H9 (cell line): ENCODE measurements around the gene RGS6. TPM values are rescaled to one million over a fixed set of nuclear protein-coding genes. Genes with fewer than 3 reads are reported as not detected.

Experiments
- DNase-seq: peaks from one replicate; pipeline ENCODE4 v3.0.0-alpha.2; 2017
- H2AFZ ChIP-seq: one replicate; pipeline ENCODE4 v1.6.1; 2013; ENCODE audit warnings: mild to moderate bottlenecking, low read length, control low read depth, moderate library complexity
- H2AK5ac ChIP-seq: 2 replicates; pipeline ENCODE4 v1.6.1; 2013; ENCODE audit warnings: low read length, control low read depth, mixed read lengths; ENCODE audit not compliant: insufficient read length
- H2BK120ac ChIP-seq: one replicate; pipeline ENCODE4 v1.6.1; 2013; ENCODE audit warnings: low read depth, mild to moderate bottlenecking, low read length, control low read depth, inconsistent platforms; ENCODE audit not compliant: poor library complexity, severe bottlenecking
- H2BK12ac ChIP-seq: 2 replicates; pipeline ENCODE4 v1.6.1; 2013; ENCODE audit warnings: low read length, control low read depth, mixed read lengths, low read depth; ENCODE audit not compliant: insufficient read length
- H2BK15ac ChIP-seq: 2 replicates; pipeline ENCODE4 v1.6.1; 2013; ENCODE audit warnings: low read depth, low read length, control low read depth
- H2BK20ac ChIP-seq: one replicate; pipeline ENCODE4 v1.6.1; 2013; ENCODE audit warnings: low read depth, mild to moderate bottlenecking, low read length, control low read depth, inconsistent platforms; ENCODE audit not compliant: poor library complexity, severe bottlenecking
- H2BK5ac ChIP-seq: 2 replicates; pipeline ENCODE4 v1.6.1; 2013; ENCODE audit warnings: low read length, control low read depth, mixed read lengths; ENCODE audit not compliant: insufficient read length
- H3K14ac ChIP-seq: 2 replicates; pipeline ENCODE4 v1.6.1; 2013; ENCODE audit warnings: low read length, control low read depth; ENCODE audit not compliant: insufficient read depth
- H3K18ac ChIP-seq: 2 replicates; pipeline ENCODE4 v1.6.1; 2013; ENCODE audit warnings: low read depth, mild to moderate bottlenecking, mixed read lengths, low read length, control low read depth; ENCODE audit not compliant: insufficient read length
- H3K23ac ChIP-seq: 2 replicates; pipeline ENCODE4 v1.6.1; 2013; ENCODE audit warnings: low read length, control low read depth, mixed read lengths, low read depth; ENCODE audit not compliant: insufficient read length
- H3K23me2 ChIP-seq: 2 replicates; pipeline ENCODE4 v1.6.1; 2013; ENCODE audit warnings: low read depth, mild to moderate bottlenecking, mixed read lengths, low read length, control low read depth; ENCODE audit not compliant: insufficient read length, poor library complexity, severe bottlenecking
- H3K27ac ChIP-seq: 2 replicates; pipeline ENCODE4 v1.5.1; 2013; ENCODE audit warnings: low read length, control low read depth, mixed read lengths, low read depth; ENCODE audit not compliant: insufficient read length
- H3K27me3 ChIP-seq: 2 replicates; pipeline ENCODE4 v1.6.1; 2013; ENCODE audit warnings: low read length, control low read depth, inconsistent platforms; ENCODE audit not compliant: insufficient read depth
- H3K4ac ChIP-seq: 2 replicates; pipeline ENCODE4 v1.6.1; 2013; ENCODE audit warnings: low read depth, mild to moderate bottlenecking, control low read depth, inconsistent platforms, low read length, moderate library complexity
- H3K4me1 ChIP-seq: 2 replicates; pipeline ENCODE4 v1.6.1; 2013; ENCODE audit warnings: low read length, control low read depth, inconsistent platforms; ENCODE audit not compliant: insufficient read depth
- H3K4me2 ChIP-seq: 2 replicates; pipeline ENCODE4 v1.6.1; 2013; ENCODE audit warnings: low read length, control low read depth, mixed read lengths; ENCODE audit not compliant: insufficient read length, insufficient read depth
- H3K56ac ChIP-seq: 2 replicates; pipeline ENCODE4 v1.6.1; 2013; ENCODE audit warnings: low read depth, mild to moderate bottlenecking, mixed read lengths, low read length, control low read depth; ENCODE audit not compliant: insufficient read length
- H3K79me1 ChIP-seq: 2 replicates; pipeline ENCODE4 v1.6.1; 2013; ENCODE audit warnings: low read depth, mild to moderate bottlenecking, moderate library complexity, low read length, control low read depth, inconsistent platforms; ENCODE audit not compliant: insufficient read depth, poor library complexity, severe bottlenecking
- H3K79me2 ChIP-seq: 2 replicates; pipeline ENCODE4 v1.6.1; 2013; ENCODE audit warnings: low read length, control low read depth, inconsistent platforms; ENCODE audit not compliant: insufficient read depth
- H3K9ac ChIP-seq: 2 replicates; pipeline ENCODE4 v1.6.1; 2013; ENCODE audit warnings: low read length, control low read depth, mixed read lengths; ENCODE audit not compliant: insufficient read length; ENCODE audit errors: extremely low read depth
- H3K9me3 ChIP-seq: one replicate; pipeline ENCODE4 v1.6.1; 2013; ENCODE audit warnings: low read depth, low read length, inconsistent platforms; ENCODE audit not compliant: control insufficient read depth
- H3T11ph ChIP-seq: one replicate; pipeline ENCODE4 v1.6.1; 2013; ENCODE audit warnings: mild to moderate bottlenecking, low read length, control low read depth, inconsistent platforms
- H4K20me1 ChIP-seq: one replicate; pipeline ENCODE4 v1.6.1; 2013; ENCODE audit not compliant: control insufficient read depth, insufficient read length, insufficient read depth
- H4K5ac ChIP-seq: 2 replicates; pipeline ENCODE4 v1.6.1; 2013; ENCODE audit warnings: low read depth, mild to moderate bottlenecking, mixed read lengths, low read length, control low read depth; ENCODE audit not compliant: insufficient read length
- H4K8ac ChIP-seq: replicated peaks from 2 replicates; pipeline ENCODE4 v1.6.1; 2013; ENCODE audit warnings: low read length, control low read depth, mixed read lengths, low read depth; ENCODE audit not compliant: insufficient read length
- H4K91ac ChIP-seq: 2 replicates; pipeline ENCODE4 v1.6.1; 2013; ENCODE audit warnings: low read depth, mild to moderate bottlenecking, moderate library complexity, mixed read lengths, low read length, control low read depth; ENCODE audit not compliant: insufficient read length
- H3K27ac Mint-ChIP-seq, 3 experiments: 2 replicates in 2 of 3; 3 replicates in 1 of 3; pipeline ENCODE4 v1.8.0; 2020 to 2021; ENCODE audit warnings: mixed read lengths in 3 of 3, mild to moderate bottlenecking in 1 of 3, moderate library complexity in 1 of 3
- H3K27me3 Mint-ChIP-seq: 2 replicates; pipeline ENCODE4 v1.8.0; 2021; ENCODE audit warnings: low read depth, mild to moderate bottlenecking, moderate library complexity, mixed read lengths
- H3K36me3 Mint-ChIP-seq, 3 experiments: 2 replicates in 2 of 3; 3 replicates in 1 of 3; pipeline ENCODE4 v1.8.0; 2020 to 2021; ENCODE audit warnings: low read depth in 3 of 3, mixed read lengths in 3 of 3; ENCODE audit not compliant: insufficient read depth in 1 of 3
- H3K4me1 Mint-ChIP-seq, 2 experiments: 2 replicates each; pipeline ENCODE4 v1.8.0; 2020; ENCODE audit warnings: mixed read lengths in 2 of 2
- H3K4me3 Mint-ChIP-seq, 2 experiments: 2 replicates in 1 of 2; 3 replicates in 1 of 2; pipeline ENCODE4 v1.8.0; 2020 to 2021; ENCODE audit warnings: mild to moderate bottlenecking in 2 of 2, mixed read lengths in 2 of 2, moderate library complexity in 1 of 2
- H3K9me3 Mint-ChIP-seq, 2 experiments: 2 replicates in 1 of 2; 3 replicates in 1 of 2; pipeline ENCODE4 v1.8.0; 2020; ENCODE audit warnings: mild to moderate bottlenecking in 2 of 2, mixed read lengths in 2 of 2, moderate library complexity in 1 of 2
- WGBS: extraction: QIAGEN DNeasy Blood & Tissue Kit; methylation state at CpG from one replicate; pipeline ENCODE4 v1.1.7; 2013; ENCODE audit warnings: missing lambda C conversion rate, low lambda C conversion rate, mixed read lengths; ENCODE audit not compliant: insufficient read length; ENCODE audit errors: extremely low coverage; 5-methylcytosine and 5-hydroxymethylcytosine counted together
- total RNA-seq: library from RNA; stranded (reverse); gene quantifications from 2 replicates; pipeline ENCODE4 v1.2.1, GENCODE V29; 2021
- TF ChIP-seq, protein P1 (sequence below): fragments of 200-600 bp; sonication (generic); conservative IDR thresholded peaks from 3 replicates; pipeline ENCODE4 v1.8.0; 2021; ENCODE audit warnings: antibody characterized with exemption, mild to moderate bottlenecking

The RGS6 gene
- total RNA-seq, 1 experiment from 2014 or later: 3.0 TPM

- Histone ChIP-seq H3K4me2 (no peak overlapping the region), H4K8ac (no peak overlapping the region), H3K23me2 (no peaks in the 10 kb centered on the region), H3K23ac (no peak overlapping the region), H4K5ac (no peak overlapping the region), H2BK12ac (no peak overlapping the region), H2BK15ac (no peak overlapping the region), H3K9me3 (no peaks in the 10 kb centered on the region), H3K79me1 (no peaks in the 10 kb centered on the region), H3K18ac (no peak overlapping the region), H3K4ac (no peak overlapping the region), H2AK5ac (no peak overlapping the region), H2BK120ac (no peak overlapping the region), H3K27ac (no peak overlapping the region), H3K9ac (no peak overlapping the region), H3T11ph (no peak overlapping the region), H2BK5ac (no peak overlapping the region), H3K79me2 (no peaks in the 10 kb centered on the region), H4K91ac (no peak overlapping the region), H3K4me1 (no peaks in the 10 kb centered on the region), H2AFZ (no peak overlapping the region), H3K56ac (no peak overlapping the region), H3K27me3 (no peaks in the 10 kb centered on the region), H2BK20ac (no peak overlapping the region), H3K14ac (no peak overlapping the region), H4K20me1 (no peaks in the 10 kb centered on the region)
- TF ChIP-seq, protein P1, sequence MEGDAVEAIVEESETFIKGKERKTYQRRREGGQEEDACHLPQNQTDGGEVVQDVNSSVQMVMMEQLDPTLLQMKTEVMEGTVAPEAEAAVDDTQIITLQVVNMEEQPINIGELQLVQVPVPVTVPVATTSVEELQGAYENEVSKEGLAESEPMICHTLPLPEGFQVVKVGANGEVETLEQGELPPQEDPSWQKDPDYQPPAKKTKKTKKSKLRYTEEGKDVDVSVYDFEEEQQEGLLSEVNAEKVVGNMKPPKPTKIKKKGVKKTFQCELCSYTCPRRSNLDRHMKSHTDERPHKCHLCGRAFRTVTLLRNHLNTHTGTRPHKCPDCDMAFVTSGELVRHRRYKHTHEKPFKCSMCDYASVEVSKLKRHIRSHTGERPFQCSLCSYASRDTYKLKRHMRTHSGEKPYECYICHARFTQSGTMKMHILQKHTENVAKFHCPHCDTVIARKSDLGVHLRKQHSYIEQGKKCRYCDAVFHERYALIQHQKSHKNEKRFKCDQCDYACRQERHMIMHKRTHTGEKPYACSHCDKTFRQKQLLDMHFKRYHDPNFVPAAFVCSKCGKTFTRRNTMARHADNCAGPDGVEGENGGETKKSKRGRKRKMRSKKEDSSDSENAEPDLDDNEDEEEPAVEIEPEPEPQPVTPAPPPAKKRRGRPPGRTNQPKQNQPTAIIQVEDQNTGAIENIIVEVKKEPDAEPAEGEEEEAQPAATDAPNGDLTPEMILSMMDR: no peak
- Mint-ChIP-seq H3K9me3 (peaks cover 7% of the 10 kb centered on the region in 2 experiments; a peak in 4 of 5 replicates), H3K4me3 (no peak overlapping the region), H3K36me3 (peaks cover 0 to 14% (median 0%) of the 10 kb centered on the region in 3 experiments; a peak in 4 of 7 replicates), H3K27me3 (no peaks in the 10 kb centered on the region), H3K4me1 (no peaks in the 10 kb centered on the region), H3K27ac (no peak overlapping the region)
- no peak for DNase-seq
- no CpG with 5 or more reads among the region's 2 CpGs for WGBS
Observed at GRCh38 chr14:72262771-72263170, 330.5 kb downstream of the RGS6 start.
